Stomach (tissue), 9 donors: ENCODE data around the gene GABBR2. TPM values are rescaled to one million over a fixed set of nuclear protein-coding genes. Genes with fewer than 3 reads are reported as not detected.

Experiments used
- DNase-seq, 2 donors: peaks; one replicate each; pipeline versions ENCODE4 v3.0.0 to v3.0.0-alpha.2; 2013 to 2019
- H3K27ac ChIP-seq, 5 donors: fragments of 200-600 bp in 4 of 5; sonication (generic) in 4 of 5; one replicate each; pipeline ENCODE4 v1.5.1; 2013 to 2019; ENCODE audit warnings: mild to moderate bottlenecking in 1 of 5, moderate library complexity in 1 of 5
- H3K27me3 ChIP-seq, 3 donors: fragments of 200-600 bp; sonication (generic); one replicate each; pipeline ENCODE4 v1.5.1; 2017 to 2019; ENCODE audit warnings: mixed run types in 1 of 3
- H3K36me3 ChIP-seq, 4 donors: fragments of 200-600 bp; sonication (generic); 1 replicate in 3 of 4; 2 replicates in 1 of 4; pipeline ENCODE4 v1.5.1; 2016 to 2019
- H3K4me1 ChIP-seq, 4 donors: fragments of 200-600 bp; sonication (generic); one replicate each; pipeline ENCODE4 v1.5.1; 2016 to 2019
- H3K4me3 ChIP-seq, 4 donors: fragments of 200-600 bp; sonication (generic) in 3 of 4; one replicate each; pipeline ENCODE4 v1.5.1; 2016 to 2019; ENCODE audit warnings: mild to moderate bottlenecking in 1 of 4
- H3K9me3 ChIP-seq, 4 donors: fragments of 200-600 bp; sonication (generic); one replicate each; pipeline ENCODE4 v1.5.1; 2016 to 2019
- CTCF ChIP-seq, 7 experiments: fragments of 450-650 bp in 4 of 7; fragments of 200-600 bp in 3 of 7; sonication (generic) in 3 of 7; IDR thresholded peaks; one replicate each; pipeline ENCODE4 v1.5.1; 2016 to 2019; ENCODE audit warnings: antibody characterized with exemption in 7 of 7, control low read depth in 2 of 7, mild to moderate bottlenecking in 1 of 7
- EP300 ChIP-seq: sonication (generic); formaldehyde crosslinking; IDR thresholded peaks from one replicate; pipeline ENCODE4 v1.6.1; 2017; ENCODE audit warnings: antibody characterized with exemption
- POLR2A ChIP-seq, 4 donors: fragments of 450-650 bp; IDR thresholded peaks; one replicate each; pipeline ENCODE4 v1.6.1; 2016; ENCODE audit warnings: antibody characterized with exemption in 4 of 4, control low read depth in 2 of 4, mild to moderate bottlenecking in 1 of 4, moderate library complexity in 1 of 4
- POLR2AphosphoS5 ChIP-seq, 3 donors: sonication (generic); formaldehyde crosslinking; IDR thresholded peaks; one replicate each; pipeline ENCODE4 v1.6.1; 2016; ENCODE audit warnings: antibody characterized with exemption in 3 of 3
- WGBS, 5 donors: extraction: QIAGEN DNeasy Blood & Tissue Kit in 3 of 5; methylation state at CpG; one replicate each; pipeline versions ENCODE4 v1.1.5 to v1.1.7; 2013 to 2018; 5-methylcytosine and 5-hydroxymethylcytosine counted together
- intact Hi-C: fragments of 100-400 bp; cut with DNase I; formaldehyde crosslinking; loops from one replicate; pipeline ENCODE4 v1.15.1; 2023; ENCODE audit warnings: low total_unique reads
- polyA plus RNA-seq, 3 donors: library from polyadenylated mRNA; stranded (reverse); fragments of 200-250 nt; gene quantifications; one replicate each; pipeline ENCODE4 v1.2.3, GENCODE V29; 2013
- total RNA-seq, 5 donors: library from RNA; depleted of rRNA; stranded (reverse); fragments of >200 nt; gene quantifications; one replicate each; pipeline versions ENCODE4 v1.1.0 to v1.2.3, GENCODE V29; 2014 to 2016
- donor health status: healthy with polysubstance abuse.
- donor health status: Bipolar disorder and iron deficiency.
- donor health status: healthy.

The GABBR2 gene
- total and polyA plus RNA-seq, 8 donors = 0.06 to 0.55 (median 0.08) TPM; not detected in 5

DNA sequence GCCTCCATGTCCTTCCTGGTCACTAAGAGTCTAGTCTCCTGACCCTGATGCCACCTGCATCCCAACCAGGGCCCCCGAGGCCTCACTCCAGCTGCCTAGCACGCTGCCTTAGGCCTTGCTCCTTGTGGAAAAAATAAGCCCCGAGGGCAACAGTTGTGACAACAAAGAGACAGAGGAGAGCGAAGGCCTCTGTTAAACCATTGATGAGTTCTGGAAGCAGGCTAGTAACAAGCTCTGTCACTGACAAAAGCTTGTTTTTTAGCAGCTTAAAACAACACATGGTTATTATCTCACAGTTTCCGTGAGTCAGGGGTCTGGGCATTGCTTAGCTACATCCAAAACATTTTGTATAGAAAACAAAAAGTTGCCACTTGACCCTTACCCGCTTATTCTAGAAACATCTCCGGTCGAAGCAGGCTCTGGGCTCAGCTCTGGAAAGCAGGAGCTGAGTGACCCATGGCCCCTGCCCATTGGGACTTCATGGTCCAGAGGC, 405.1 kb downstream of the GABBR2 start:
- intact Hi-C loops = no loop called here
- no peaks in the 10 kb centered on the region for H3K36me3 ChIP-seq
- 78 to 84% (median 82%) methylated on average over 8 of the region's 8 CpGs for whole genome bisulfite sequencing, 5 donors
- no peak for DNase-seq
- no peaks in the 10 kb centered on the region for H3K9me3 ChIP-seq
- no peaks in the 10 kb centered on the region for H3K27me3 ChIP-seq
- peaks cover 0 to 8% (median 0%) of the 10 kb centered on the region in 4 donors for H3K4me1 ChIP-seq
- H3K27ac ChIP-seq = no peak overlapping the region
- TF ChIP-seq EP300 (no peak), POLR2A (IDR thresholded peaks at IDR 0.05) (no peak), POLR2AphosphoS5 (IDR thresholded peaks at IDR 0.05) (no peak), CTCF (IDR thresholded peaks at IDR 0.05) (no peak)
- H3K4me3 ChIP-seq = no peak overlapping the region

- TF ChIP-seq EP300 (no peak), POLR2AphosphoS5 (IDR thresholded peaks at IDR 0.05) (no peak), CTCF (IDR thresholded peaks at IDR 0.05) (no peak), POLR2A (IDR thresholded peaks at IDR 0.05) (no peak)
- no peak overlapping the region for H3K27ac ChIP-seq
- no peaks in the 10 kb centered on the region for H3K9me3 ChIP-seq
- no peak overlapping the region for H3K4me3 ChIP-seq
- H3K36me3 ChIP-seq = no peaks in the 10 kb centered on the region
- intact Hi-C loops = no loop called here
- WGBS, 5 donors = 85 to 93% (median 90%) methylated on average over 6 to 13 of the region's 13 CpGs
- DNase-seq = no peak
- H3K4me1 ChIP-seq = peaks cover 0 to 8% (median 0%) of the 10 kb centered on the region in 4 donors
- no peaks in the 10 kb centered on the region for H3K27me3 ChIP-seq
These were observed 405.6 kb downstream of the GABBR2 start for GRCh38 chr9:98302938-98303632.

DNA sequence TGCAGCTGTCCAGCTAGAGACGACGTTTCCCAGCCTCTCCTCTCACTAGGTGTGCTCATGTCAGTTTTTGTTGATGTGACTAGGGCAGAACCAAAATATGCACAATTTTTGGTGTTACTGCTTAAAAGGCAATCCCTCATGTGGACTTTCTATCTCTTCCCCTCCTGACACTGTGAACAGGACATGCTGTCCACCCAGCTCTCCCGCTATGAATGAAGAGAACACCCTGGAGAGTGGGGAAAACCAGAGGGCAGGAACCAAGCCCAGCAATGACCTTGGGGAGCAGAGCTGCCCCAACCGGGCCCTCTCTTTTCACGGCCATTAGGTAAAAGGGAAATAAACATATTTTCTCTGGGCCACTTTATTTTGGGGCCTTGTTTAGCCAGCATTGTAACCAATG, 406.6 kb downstream of the GABBR2 start:
- TF ChIP-seq CTCF (IDR thresholded peaks at IDR 0.05) (no peak), POLR2A (IDR thresholded peaks at IDR 0.05) (no peak), POLR2AphosphoS5 (IDR thresholded peaks at IDR 0.05) (no peak), EP300 (no peak)
- H3K4me3 ChIP-seq = no peak overlapping the region
- no peaks in the 10 kb centered on the region for H3K36me3 ChIP-seq
- peaks cover 0 to 8% (median 0%) of the 10 kb centered on the region in 4 donors for H3K4me1 ChIP-seq
- intact Hi-C loops = no loop called here
- WGBS, 5 donors = 63 to 78% (median 75%) methylated on average over 5 of the region's 5 CpGs
- no peak overlapping the region for H3K27ac ChIP-seq
- H3K27me3 ChIP-seq = no peaks in the 10 kb centered on the region
- DNase-seq = no peak
- no peaks in the 10 kb centered on the region for H3K9me3 ChIP-seq

DNA sequence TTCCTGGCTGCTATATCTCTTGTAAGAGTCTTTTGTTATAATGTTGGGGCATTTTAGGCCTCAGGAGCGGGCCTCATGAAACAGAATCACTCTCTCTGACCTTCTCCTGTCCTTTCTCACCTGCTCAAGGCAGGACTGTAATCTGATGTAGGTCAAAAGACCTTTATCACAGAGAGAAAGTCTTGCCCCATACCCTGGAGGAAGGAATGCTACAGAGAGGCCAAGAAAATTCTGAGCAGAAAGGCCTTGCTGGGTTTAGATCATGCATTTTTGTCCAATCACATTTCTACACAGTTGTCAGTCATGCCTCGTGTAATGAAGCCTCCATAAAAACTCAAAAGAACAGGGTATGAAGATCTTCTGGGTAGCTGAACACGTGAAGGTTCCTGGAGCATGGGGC, 408.1 kb downstream of the GABBR2 start:
- intact Hi-C loops = no loop called here
- no peak for DNase-seq
- H3K4me3 ChIP-seq = no peak overlapping the region
- TF ChIP-seq EP300 = no peak
- TF ChIP-seq POLR2AphosphoS5 (IDR thresholded peaks at IDR 0.05) = no peak
- no peak for TF ChIP-seq POLR2A (IDR thresholded peaks at IDR 0.05)
- TF ChIP-seq CTCF (IDR thresholded peaks at IDR 0.05) = no peak
- H3K27me3 ChIP-seq = peaks cover 0 to under 1% (median 0%) of the 10 kb centered on the region in 3 donors
- no peak overlapping the region for H3K27ac ChIP-seq
- H3K36me3 ChIP-seq = no peaks in the 10 kb centered on the region
- peaks cover 0 to 8% (median 0%) of the 10 kb centered on the region in 4 donors for H3K4me1 ChIP-seq
- no peaks in the 10 kb centered on the region for H3K9me3 ChIP-seq
- WGBS, 5 donors = 76 to 87% (median 83%) methylated on average over 3 of the region's 3 CpGs
